Panc1 (cell line): ENCODE results near the gene SLC38A10.

Experiments
- CTCF ChIP-seq: fragments of 450-650 bp; IDR thresholded peaks from 2 replicates; pipeline ENCODE4 v1.5.1; 2017; ENCODE audit warnings: mild to moderate bottlenecking
- POLR2AphosphoS5 ChIP-seq: IDR thresholded peaks from 2 replicates; pipeline ENCODE4 v1.6.1; 2012; ENCODE audit warnings: mild to moderate bottlenecking, low read depth, low read length, moderate library complexity
- REST ChIP-seq, 2 experiments: IDR thresholded peaks; 2 replicates each; pipeline ENCODE4 v1.6.1; 2011 to 2012; ENCODE audit warnings: low read depth in 2 of 2, control low read depth in 1 of 2, low read length in 1 of 2, mild to moderate bottlenecking in 1 of 2, moderate library complexity in 1 of 2; ENCODE audit not compliant: insufficient read depth in 1 of 2
- TCF7L2 ChIP-seq: IDR thresholded peaks from 2 replicates; pipeline ENCODE4 v1.6.1; 2011; ENCODE audit warnings: mild to moderate bottlenecking, low read depth, low read length, inconsistent platforms

- no peak for TF ChIP-seq CTCF
- TF ChIP-seq REST (IDR thresholded peaks at IDR 0.05; ENCODE audit: insufficient read depth in 1 of 2, low read depth in 2 of 2, low read length in 1 of 2): no peak
- no peak for TF ChIP-seq TCF7L2
- no peak for TF ChIP-seq POLR2AphosphoS5
Measured at GRCh38 chr17:81206657-81207056, 88.5 kb downstream of the SLC38A10 start.
